ENCODE data around the gene SV2A. TPM values are rescaled to one million over a fixed set of nuclear protein-coding genes. Genes with fewer than 3 reads are reported as not detected.

SV2A gene
- total RNA-seq, 1 donor from 2014 or later, result 18.0 TPM

DNA sequence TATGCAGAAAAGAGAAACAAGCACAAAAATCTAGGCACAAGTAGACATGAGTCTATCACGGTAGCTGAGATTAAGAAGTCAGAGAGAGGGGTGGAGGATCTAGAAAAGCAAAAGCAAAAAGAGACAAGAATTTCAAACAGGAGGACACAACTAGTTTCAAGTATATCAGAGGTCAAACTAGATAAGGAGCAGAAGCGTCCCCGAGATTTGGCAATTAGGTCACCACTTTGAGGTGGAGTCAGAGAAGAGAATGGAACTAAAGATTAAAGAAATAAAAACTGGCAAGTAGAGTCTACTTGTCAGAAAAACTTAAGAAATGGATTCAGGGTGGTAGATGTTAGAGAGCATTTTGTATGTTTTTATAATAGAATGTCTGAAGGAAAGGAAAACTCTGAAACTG, 7.7 kb upstream of the SV2A start:
- intact Hi-C loops (cut with micrococcal nuclease), result no loop called here
- peaks cover 54% of the 10 kb centered on the region for H3K36me3 Mint-ChIP-seq (ENCODE audit: low read depth)
- no peak for DNase-seq
- no peaks in the 10 kb centered on the region for H3K9me3 Mint-ChIP-seq
- peak overlapping the region; percentile 31 for H3K27ac Mint-ChIP-seq
- H3K27me3 Mint-ChIP-seq, result no peaks in the 10 kb centered on the region
- peaks cover 46% of the 10 kb centered on the region for H3K4me1 Mint-ChIP-seq
- peak overlapping the region; percentile 97 for H3K4me3 Mint-ChIP-seq

DNA sequence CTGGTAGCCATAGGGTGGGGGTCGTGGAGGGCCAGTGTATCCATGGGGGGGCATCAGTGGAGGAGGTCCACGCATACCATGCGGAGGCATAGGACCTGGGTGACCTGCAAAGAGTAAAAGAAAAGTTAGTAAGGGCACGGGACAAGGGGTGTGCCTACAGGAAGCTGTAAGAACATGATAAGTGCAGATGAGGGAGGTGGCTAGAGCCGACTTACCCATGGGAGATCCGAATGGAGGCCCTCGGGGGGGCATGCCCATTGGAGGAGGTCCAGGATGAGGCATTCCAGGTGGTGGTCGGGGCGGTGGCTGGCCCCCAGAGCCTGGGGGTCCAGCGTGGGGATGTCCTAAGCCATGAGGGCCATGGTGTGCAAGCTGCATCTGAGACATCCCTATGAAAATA, 6.0 kb upstream of the SV2A start:
- H3K9me3 Mint-ChIP-seq, result no peaks in the 10 kb centered on the region
- no peaks in the 10 kb centered on the region for H3K27me3 Mint-ChIP-seq
- H3K27ac Mint-ChIP-seq, result peak overlapping the region; percentile 57
- DNase-seq, result no peak
- H3K36me3 Mint-ChIP-seq (ENCODE audit: low read depth), result peaks cover 54% of the 10 kb centered on the region
- H3K4me1 Mint-ChIP-seq, result peaks cover 35% of the 10 kb centered on the region
- H3K4me3 Mint-ChIP-seq, result peak overlapping the region; percentile 20
- intact Hi-C loops (cut with micrococcal nuclease), result no loop called here

DNA sequence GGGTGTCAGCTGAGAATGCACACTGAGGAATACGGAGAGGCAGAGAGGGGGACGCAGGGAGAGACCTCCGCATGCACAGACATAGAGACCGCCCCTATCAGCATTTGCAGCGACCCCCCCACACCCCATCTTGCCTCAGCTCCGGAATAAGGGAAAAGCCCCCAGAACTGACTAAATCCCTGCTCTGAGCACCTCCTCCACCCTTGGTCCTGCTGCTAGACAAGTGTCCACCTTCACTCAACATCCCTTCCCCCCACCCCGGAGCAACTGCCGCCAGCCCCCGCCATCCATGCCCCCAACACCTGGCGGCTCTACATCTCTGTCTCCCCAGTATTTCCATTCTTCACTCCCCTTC, 769 bp downstream of the SV2A start:
- Mint-ChIP-seq H3K4me1 (peaks cover 46% of the 10 kb centered on the region), H3K36me3 (ENCODE audit: low read depth) (peaks cover 16% of the 10 kb centered on the region), H3K27me3 (no peaks in the 10 kb centered on the region), H3K4me3 (peak overlapping the region; percentile 92), H3K9me3 (no peaks in the 10 kb centered on the region), H3K27ac (peak overlapping the region; percentile 81)
- DNase-seq, result no peak
- intact Hi-C loops (cut with micrococcal nuclease), result no loop called here

DNA sequence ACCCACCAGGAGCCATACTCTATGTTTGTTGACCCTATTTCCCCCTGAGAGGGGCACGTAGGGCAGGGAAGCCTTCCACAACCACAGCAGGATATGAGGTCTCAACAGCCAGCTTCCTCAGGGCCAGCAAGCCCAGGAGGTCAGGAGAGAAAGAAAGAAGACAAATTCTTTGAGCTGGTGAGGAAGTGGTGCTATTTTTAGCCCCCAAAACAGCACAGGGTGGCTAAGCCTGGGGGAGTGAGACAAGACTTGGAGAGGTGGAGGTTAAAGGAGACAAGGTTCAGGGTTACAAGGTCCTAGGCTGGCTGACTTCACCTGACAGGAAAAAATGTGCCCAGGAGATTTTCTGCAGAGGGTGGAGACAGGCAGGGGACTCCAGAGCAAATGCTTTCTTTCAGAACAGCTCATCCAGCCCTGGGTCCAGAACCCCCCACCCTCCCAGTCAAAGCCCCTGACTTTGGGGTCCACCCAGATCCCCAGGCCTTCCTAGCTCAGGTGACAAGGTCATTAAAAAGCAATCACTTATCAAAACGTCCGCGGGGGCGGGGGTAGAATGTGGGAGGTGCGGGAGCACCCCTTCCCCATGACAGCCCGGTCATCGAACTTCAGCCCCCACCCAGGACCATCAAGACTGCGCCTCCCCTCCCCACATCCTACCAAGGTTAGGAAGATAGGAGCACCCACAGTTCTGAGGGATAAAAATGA, 1.3 kb downstream of the SV2A start:
- H3K27ac Mint-ChIP-seq, result peak overlapping the region; percentile 84
- H3K4me3 Mint-ChIP-seq, result peak overlapping the region; percentile 92
- peaks cover 16% of the 10 kb centered on the region for H3K36me3 Mint-ChIP-seq (ENCODE audit: low read depth)
- no peaks in the 10 kb centered on the region for H3K9me3 Mint-ChIP-seq
- intact Hi-C loops (cut with micrococcal nuclease), result no loop called here
- no peaks in the 10 kb centered on the region for H3K27me3 Mint-ChIP-seq
- H3K4me1 Mint-ChIP-seq, result peaks cover 47% of the 10 kb centered on the region
- peak; percentile 62 for DNase-seq

DNA sequence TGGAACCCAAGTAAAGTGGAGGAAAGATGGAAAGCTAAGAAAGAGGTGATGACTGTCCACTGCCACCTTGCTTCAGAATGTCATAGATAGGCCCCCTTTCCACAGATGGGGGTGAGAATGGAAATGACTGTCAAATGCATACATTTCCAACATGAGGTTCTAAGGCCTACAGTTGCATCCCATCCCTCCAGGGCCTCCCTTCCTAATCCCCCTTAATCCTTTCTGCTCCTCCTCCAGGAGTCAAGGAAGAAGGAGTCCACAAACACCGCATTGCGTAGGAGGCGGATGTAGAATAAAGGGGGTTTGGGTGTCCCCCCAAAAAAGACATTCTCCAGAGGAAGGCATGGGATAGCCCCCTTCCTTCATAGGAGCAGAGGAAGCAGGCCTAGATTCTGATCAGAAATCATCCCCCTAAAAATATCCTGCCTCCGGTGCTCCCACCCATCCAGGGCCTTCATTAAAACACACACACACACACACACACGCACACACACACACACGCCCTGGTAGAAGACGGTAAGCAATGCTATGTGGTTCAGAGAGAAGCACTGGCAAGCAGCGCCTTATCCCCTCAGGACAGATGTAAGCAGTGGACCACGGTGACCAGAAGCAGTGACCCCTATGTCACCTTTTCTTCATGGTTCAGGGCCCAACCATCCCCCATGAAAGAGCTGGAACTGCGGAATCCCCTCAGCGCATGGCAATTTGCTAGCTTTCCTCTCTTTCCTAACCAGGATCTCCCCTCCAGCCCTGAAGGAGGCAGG, 2.0 kb downstream of the SV2A start:
- intact Hi-C loops (cut with micrococcal nuclease), result no loop called here
- peak overlapping the region; percentile 92 for H3K4me3 Mint-ChIP-seq
- H3K27me3 Mint-ChIP-seq, result no peaks in the 10 kb centered on the region
- peak overlapping the region; percentile 84 for H3K27ac Mint-ChIP-seq
- H3K9me3 Mint-ChIP-seq, result no peaks in the 10 kb centered on the region
- H3K4me1 Mint-ChIP-seq, result peaks cover 47% of the 10 kb centered on the region
- no peak for DNase-seq
- H3K36me3 Mint-ChIP-seq (ENCODE audit: low read depth), result peaks cover 21% of the 10 kb centered on the region

DNA sequence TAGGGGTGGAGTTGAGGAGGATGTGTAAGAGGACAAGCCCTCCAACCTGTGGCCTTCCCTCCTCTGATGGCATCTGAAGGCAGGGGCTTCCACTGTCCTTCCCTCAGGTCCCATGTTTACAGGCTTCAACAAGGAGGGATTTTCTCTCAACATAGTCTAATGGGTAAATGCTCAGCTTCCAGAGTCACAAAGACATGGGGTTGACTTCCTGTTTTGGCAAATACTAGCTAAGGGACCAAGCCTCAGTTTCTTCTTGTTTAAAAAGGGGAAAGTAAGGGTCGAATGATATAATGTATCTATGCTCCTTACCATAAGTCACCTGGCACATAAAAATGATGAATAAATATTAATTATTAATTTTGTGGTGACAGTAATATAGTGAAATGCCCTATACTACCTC, 3.1 kb downstream of the SV2A start:
- DNase-seq, result no peak
- intact Hi-C loops (cut with micrococcal nuclease), result no loop called here
- Mint-ChIP-seq H3K4me1 (peaks cover 47% of the 10 kb centered on the region), H3K36me3 (ENCODE audit: low read depth) (peaks cover 24% of the 10 kb centered on the region), H3K4me3 (no peak overlapping the region), H3K27me3 (no peaks in the 10 kb centered on the region), H3K27ac (peak overlapping the region; percentile 32), H3K9me3 (no peaks in the 10 kb centered on the region)

DNA sequence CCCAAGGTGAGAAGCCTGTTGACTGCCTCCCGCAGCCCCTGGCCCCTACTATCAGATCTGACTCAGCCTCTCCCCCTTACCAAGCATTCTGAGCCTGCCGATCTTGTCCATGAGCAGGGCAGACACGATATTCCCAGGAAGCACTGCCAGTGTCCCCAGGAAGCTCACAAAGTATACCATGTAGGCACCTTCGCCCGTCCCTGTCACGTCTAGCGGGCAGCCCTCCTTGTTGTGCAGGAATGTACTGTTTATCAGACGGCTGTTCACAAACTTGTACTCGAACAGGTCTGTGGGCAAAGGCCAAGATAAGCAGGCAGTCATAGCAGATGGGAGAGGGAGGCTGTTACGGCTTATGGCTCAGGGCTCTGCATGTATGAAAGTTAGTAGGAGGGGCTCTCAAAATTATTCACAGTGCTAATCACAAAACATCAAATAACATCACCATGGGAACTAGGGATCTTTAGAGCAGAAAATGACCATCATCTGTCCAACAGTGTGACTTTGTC, 11.0 kb downstream of the SV2A start:
- intact Hi-C loops (cut with micrococcal nuclease), result no loop called here
- H3K27me3 Mint-ChIP-seq, result no peaks in the 10 kb centered on the region
- H3K4me1 Mint-ChIP-seq, result peaks cover 2% of the 10 kb centered on the region
- no peak overlapping the region for H3K4me3 Mint-ChIP-seq
- H3K9me3 Mint-ChIP-seq, result no peaks in the 10 kb centered on the region
- no peak for DNase-seq
- H3K36me3 Mint-ChIP-seq (ENCODE audit: low read depth), result peaks cover 42% of the 10 kb centered on the region
- H3K27ac Mint-ChIP-seq, result no peak overlapping the region

DNA sequence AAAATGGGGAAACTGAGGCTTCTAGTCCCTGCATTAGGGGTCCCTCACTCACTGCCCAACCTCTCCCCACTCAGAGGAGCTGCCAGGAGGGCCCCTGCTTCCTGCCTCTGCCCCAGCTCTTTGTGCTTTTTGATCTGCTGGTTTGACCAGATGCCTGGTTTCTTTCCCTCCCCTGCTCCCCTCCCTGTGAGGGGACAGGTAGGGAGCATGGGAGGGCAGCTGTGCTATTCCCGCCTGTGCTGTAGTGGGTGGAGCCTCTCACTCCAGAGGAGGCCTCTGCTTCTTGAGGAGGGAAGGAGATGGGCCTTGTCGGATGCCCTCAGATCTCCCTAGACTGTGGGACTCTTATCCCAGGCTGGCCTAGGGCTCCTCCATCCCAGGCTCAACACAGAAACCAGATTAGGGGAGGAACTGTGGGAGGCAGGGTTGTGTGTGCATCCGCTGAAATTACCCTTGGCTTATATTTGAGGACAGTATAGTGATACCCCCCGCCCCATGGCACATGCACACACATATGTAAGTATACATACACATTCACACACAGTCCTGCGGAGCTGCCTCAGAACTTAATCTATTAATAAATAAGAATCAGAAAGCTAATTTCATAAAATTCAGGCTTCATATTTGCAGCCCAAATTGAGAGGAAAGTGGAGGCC, 13.7 kb downstream of the SV2A start:
- H3K4me1 Mint-ChIP-seq, result peaks cover 14% of the 10 kb centered on the region
- H3K27me3 Mint-ChIP-seq, result no peaks in the 10 kb centered on the region
- no peak overlapping the region for H3K4me3 Mint-ChIP-seq
- peaks cover 37% of the 10 kb centered on the region for H3K36me3 Mint-ChIP-seq (ENCODE audit: low read depth)
- intact Hi-C loops (cut with micrococcal nuclease), result no loop called here
- H3K27ac Mint-ChIP-seq, result no peak overlapping the region
- DNase-seq, result no peak
- peaks cover 3% of the 10 kb centered on the region for H3K9me3 Mint-ChIP-seq

DNA sequence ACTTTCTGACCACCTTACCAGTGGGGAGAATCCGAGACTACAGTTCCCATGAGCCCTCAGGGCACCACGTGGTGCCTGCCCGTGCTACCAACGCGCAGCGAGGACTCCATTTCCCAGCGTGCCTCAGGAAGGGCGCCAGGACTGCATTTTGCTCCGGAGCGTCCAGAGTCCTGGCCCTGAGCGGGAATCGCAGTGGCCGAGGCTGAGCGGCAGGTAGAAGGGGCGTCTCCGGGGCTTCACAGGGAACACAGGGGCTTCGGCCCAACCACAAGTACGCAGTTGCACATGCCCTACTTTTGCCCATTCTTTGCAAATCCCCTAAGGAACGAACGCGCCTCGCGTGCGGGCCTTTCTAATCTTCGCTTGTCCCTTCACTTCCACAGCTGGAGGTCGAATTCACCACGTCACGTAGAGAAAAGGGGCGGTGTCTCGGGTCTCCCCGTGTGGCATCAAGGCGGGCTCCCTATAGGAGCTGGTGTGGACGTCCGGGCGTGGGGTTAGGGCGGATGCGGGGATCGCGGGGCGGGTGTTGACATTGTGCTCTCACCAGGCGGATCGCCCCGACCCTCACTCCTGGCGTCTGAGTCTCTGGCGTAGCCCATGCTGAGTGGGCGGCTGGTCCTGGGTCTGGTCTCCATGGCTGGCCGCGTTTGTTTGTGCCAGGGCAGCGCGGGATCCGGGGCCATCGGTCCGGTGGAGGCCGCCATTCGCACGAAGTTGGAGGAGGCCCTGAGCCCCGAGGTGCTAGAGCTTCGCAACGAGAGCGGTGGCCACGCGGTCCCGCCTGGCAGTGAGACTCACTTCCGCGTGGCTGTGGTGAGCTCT, 18.0 kb downstream of the SV2A start, which contains the start of gene BOLA1:
TSS of gene BOLA1 (plus strand) at position 109 of the 825 bp plus-strand sequence. CDS start at position 601, 492 bp downstream.
- peak within 1 kb of the TSS; percentile 94 for H3K27ac Mint-ChIP-seq

DNA sequence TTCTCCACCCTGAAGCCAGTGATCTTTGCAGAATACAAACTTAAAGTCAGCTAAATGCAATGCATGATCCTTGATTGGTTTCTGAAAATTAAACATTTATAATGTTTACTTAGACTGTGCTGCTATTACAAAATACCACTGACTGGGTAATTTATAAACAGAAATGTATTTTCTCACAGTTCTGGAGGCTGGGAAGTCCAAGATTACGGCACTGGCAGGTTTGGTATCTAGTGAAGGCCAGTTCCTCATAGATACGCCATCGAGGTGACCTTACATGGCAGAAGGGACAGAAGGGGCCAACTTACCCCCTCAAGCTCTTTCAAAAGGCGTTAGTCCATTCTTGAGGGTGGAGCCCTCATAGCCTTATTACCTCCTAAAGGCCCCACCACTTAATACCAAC, 21.1 kb downstream of the SV2A start:
- no peak for DNase-seq
- Mint-ChIP-seq H3K4me1 (peaks cover 19% of the 10 kb centered on the region), H3K27me3 (no peaks in the 10 kb centered on the region), H3K27ac (no peak overlapping the region), H3K36me3 (ENCODE audit: low read depth) (peaks cover 9% of the 10 kb centered on the region), H3K9me3 (peaks cover 3% of the 10 kb centered on the region), H3K4me3 (no peak overlapping the region)
- intact Hi-C loops (cut with micrococcal nuclease), result loop anchor here (10.0 kb wide), 1 partner anchor 268 kb away; no protein-coding TSS in a partner anchor

More for the DNA sequence above, 18.0 kb downstream of the SV2A start, which contains the start of gene BOLA1:
- Mint-ChIP-seq H3K4me1 (peaks cover 21% of the 10 kb centered on the region), H3K4me3 (peak within 1 kb of the TSS; percentile 87), H3K9me3 (peaks cover 3% of the 10 kb centered on the region), H3K27me3 (no peaks in the 10 kb centered on the region), H3K36me3 (ENCODE audit: low read depth) (peaks cover 21% of the 10 kb centered on the region)
- intact Hi-C loops (cut with micrococcal nuclease), result loop anchor here (1.0 to 10.0 kb wide), 4 partner anchors 11 to 265 kb away; partner anchors contain the start of genes SF3B4 and VPS45
- peak; percentile 95 for DNase-seq

DNA sequence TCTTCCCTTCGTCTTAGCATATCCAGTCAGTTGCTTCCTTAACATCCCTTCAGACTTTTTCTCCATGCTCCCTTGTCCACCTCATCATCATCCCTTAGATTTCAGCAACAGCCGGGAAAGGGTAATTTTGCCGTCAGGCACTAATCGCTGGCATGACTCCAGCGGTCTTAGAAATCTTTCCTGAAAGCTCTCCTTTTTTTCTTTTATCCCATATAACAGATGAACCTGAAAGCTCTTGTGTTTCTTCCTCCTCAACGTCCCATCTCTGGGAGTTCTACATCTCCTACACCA, 28.7 kb downstream of the SV2A start:
- peaks cover 2% of the 10 kb centered on the region for H3K27me3 Mint-ChIP-seq
- intact Hi-C loops (cut with micrococcal nuclease), result loop anchor here (1.0 to 2.0 kb wide), 6 partner anchors 10 to 178 kb away; partner anchors contain the start of genes BOLA1, SF3B4 and VPS45
- H3K4me1 Mint-ChIP-seq, result peaks cover 6% of the 10 kb centered on the region
- H3K36me3 Mint-ChIP-seq (ENCODE audit: low read depth), result no peaks in the 10 kb centered on the region
- no peak for DNase-seq
- no peak overlapping the region for H3K27ac Mint-ChIP-seq
- H3K4me3 Mint-ChIP-seq, result no peak overlapping the region
- no peaks in the 10 kb centered on the region for H3K9me3 Mint-ChIP-seq

DNA sequence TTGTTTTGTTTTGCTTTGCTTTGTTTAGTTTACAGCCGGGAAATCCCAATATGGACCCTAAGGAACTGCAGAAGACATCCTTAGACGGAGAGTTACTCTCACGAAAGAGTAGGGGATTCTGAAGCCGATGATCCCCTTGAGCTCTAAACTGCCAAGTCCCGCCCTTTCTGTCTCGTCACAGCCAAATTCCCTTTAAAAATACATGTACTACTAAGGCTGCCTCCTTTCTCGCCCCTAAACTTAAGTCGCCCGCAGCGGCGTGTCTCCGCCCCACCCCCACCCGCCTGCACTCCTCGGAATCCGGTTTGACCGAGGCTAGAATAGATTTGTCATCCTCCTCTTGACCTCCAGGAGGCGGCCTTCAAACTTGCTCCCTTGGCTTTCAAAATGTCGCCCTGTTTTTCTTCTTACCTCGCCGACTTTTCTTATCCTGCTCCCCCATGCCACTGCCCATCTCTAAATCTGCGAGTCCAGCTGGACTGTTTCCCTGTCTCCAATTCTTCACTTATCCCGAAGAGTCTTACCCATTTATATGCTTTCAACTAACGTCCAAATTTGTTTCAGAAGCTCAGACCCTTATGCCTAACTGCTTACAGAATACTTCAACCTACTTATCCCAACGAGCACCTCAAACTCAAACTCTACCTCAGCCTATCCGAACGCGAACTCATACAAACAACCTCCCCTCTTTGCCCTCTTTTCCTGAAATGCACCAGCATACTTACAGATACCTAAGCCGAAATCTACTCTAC, 29.2 kb downstream of the SV2A start:
- peaks cover 2% of the 10 kb centered on the region for H3K27me3 Mint-ChIP-seq
- H3K27ac Mint-ChIP-seq, result no peak overlapping the region
- H3K36me3 Mint-ChIP-seq (ENCODE audit: low read depth), result no peaks in the 10 kb centered on the region

More for the DNA sequence above, 29.2 kb downstream of the SV2A start:
- Mint-ChIP-seq H3K4me1 (peaks cover 11% of the 10 kb centered on the region), H3K4me3 (no peak overlapping the region), H3K9me3 (no peaks in the 10 kb centered on the region)
- DNase-seq, result peak; percentile 92
- intact Hi-C loops (cut with micrococcal nuclease), result loop anchor here (1.0 to 2.0 kb wide), 6 partner anchors 11 to 179 kb away; partner anchors contain the start of genes BOLA1, SF3B4 and VPS45
